HepG2 (cell line): ENCODE measurements around the gene MARS1. TPM values are rescaled to one million over a fixed set of nuclear protein-coding genes. Genes with fewer than 3 reads are reported as not detected.

Experiments
- CREB1 ChIP-seq, 2 experiments: fragments of 450-650 bp in 1 of 2; IDR thresholded peaks; 2 replicates each; pipeline ENCODE4 v1.6.1; 2016 to 2017; ENCODE audit warnings: control low read depth in 1 of 2, mild to moderate bottlenecking in 1 of 2, missing compliant biosample characterization in 1 of 2, missing genetic modification characterization in 1 of 2
- CREB3 ChIP-seq: sonication (generic); formaldehyde crosslinking; IDR thresholded peaks from 2 replicates; pipeline ENCODE4 v1.5.0; 2020; ENCODE audit warnings: missing genetic modification reagents
- FOXP4 ChIP-seq: sonication (generic); formaldehyde crosslinking; IDR thresholded peaks from 2 replicates; pipeline ENCODE4 v1.4.0; 2020; ENCODE audit warnings: missing genetic modification reagents
- GTF2F1 ChIP-seq: fragments of 150-350 bp; IDR thresholded peaks from 2 replicates; pipeline ENCODE4 v1.6.1; 2014; ENCODE audit warnings: low read length
- ISL2 ChIP-seq: sonication (generic); formaldehyde crosslinking; IDR thresholded peaks from 2 replicates; pipeline ENCODE4 v1.5.0; 2020; ENCODE audit warnings: missing genetic modification reagents
- MYNN ChIP-seq: sonication (generic); formaldehyde crosslinking; IDR thresholded peaks from 2 replicates; pipeline ENCODE4 v1.4.0; 2020; ENCODE audit warnings: mild to moderate bottlenecking, low read depth, missing genetic modification reagents
- NFIC ChIP-seq: IDR thresholded peaks from 2 replicates; pipeline ENCODE4 v1.6.1; 2012; ENCODE audit warnings: mild to moderate bottlenecking, low read length, inconsistent platforms
- NFKB2 ChIP-seq: sonication (generic); formaldehyde crosslinking; IDR thresholded peaks from 2 replicates; pipeline ENCODE4 v1.4.0; 2020; ENCODE audit warnings: missing genetic modification reagents, borderline replicate concordance
- PHF20 ChIP-seq: sonication (generic); formaldehyde crosslinking; IDR thresholded peaks from 2 replicates; pipeline ENCODE4 v1.5.0; 2020; ENCODE audit warnings: mild to moderate bottlenecking, missing genetic modification reagents
- PHF8 ChIP-seq: sonication (generic); formaldehyde crosslinking; IDR thresholded peaks from 2 replicates; pipeline ENCODE4 v1.5.0; 2020; ENCODE audit warnings: missing genetic modification reagents
- PLRG1 ChIP-seq: fragments of 450-650 bp; conservative IDR thresholded peaks from 2 replicates; pipeline ENCODE4 v1.6.1; 2016
- RBM22 ChIP-seq: fragments of 200-400 bp; formaldehyde crosslinking; optimal IDR thresholded peaks from 2 replicates; pipeline ENCODE3; 2017; ENCODE audit warnings: mild to moderate bottlenecking, low read length, moderate library complexity
- REPIN1 ChIP-seq: sonication (generic); formaldehyde crosslinking; IDR thresholded peaks from 2 replicates; pipeline ENCODE4 v1.8.0; 2022; ENCODE audit warnings: missing genetic modification reagents, low read depth, mild to moderate bottlenecking, borderline replicate concordance
- RFX5 ChIP-seq: IDR thresholded peaks from 2 replicates; pipeline ENCODE4 v1.6.1; 2011; ENCODE audit warnings: low read depth, low read length, improper control_type of control experiment
- SALL2 ChIP-seq: sonication (generic); formaldehyde crosslinking; IDR thresholded peaks from 2 replicates; pipeline ENCODE4 v1.8.1; 2023; ENCODE audit warnings: mild to moderate bottlenecking, missing genetic modification reagents, inconsistent platforms
- SETDB1 ChIP-seq: sonication (generic); formaldehyde crosslinking; IDR thresholded peaks from 2 replicates; pipeline ENCODE4 v1.5.1; 2020; ENCODE audit warnings: missing genetic modification reagents, mild to moderate bottlenecking, borderline replicate concordance
- SRSF9 ChIP-seq: fragments of 200-400 bp; formaldehyde crosslinking; IDR thresholded peaks from 2 replicates; pipeline ENCODE4 v1.6.1; 2018; ENCODE audit warnings: borderline replicate concordance, mild to moderate bottlenecking, low read depth, low read length; ENCODE audit not compliant: insufficient read depth, poor library complexity, severe bottlenecking
- ZBTB21 ChIP-seq: sonication (generic); formaldehyde crosslinking; IDR thresholded peaks from 2 replicates; pipeline ENCODE4 v1.4.0; 2020; ENCODE audit warnings: missing genetic modification reagents
- ZFAT ChIP-seq: sonication (generic); formaldehyde crosslinking; conservative IDR thresholded peaks from 2 replicates; pipeline ENCODE4 v1.8.1; 2023; ENCODE audit warnings: missing genetic modification reagents, inconsistent platforms
- ZFP90 ChIP-seq: sonication (generic); formaldehyde crosslinking; IDR thresholded peaks from 2 replicates; pipeline ENCODE4 v1.8.0; 2022; ENCODE audit warnings: missing genetic modification reagents, mild to moderate bottlenecking, inconsistent platforms, borderline replicate concordance
- ZNF276 ChIP-seq: sonication (generic); formaldehyde crosslinking; IDR thresholded peaks from 2 replicates; pipeline ENCODE4 v1.4.0; 2020; ENCODE audit warnings: mild to moderate bottlenecking, low read depth, missing genetic modification reagents
- ZNF34 ChIP-seq: sonication (generic); formaldehyde crosslinking; IDR thresholded peaks from 2 replicates; pipeline ENCODE4 v1.4.0; 2020; ENCODE audit warnings: mild to moderate bottlenecking, missing genetic modification reagents, borderline replicate concordance
- ZNF446 ChIP-seq: sonication (generic); formaldehyde crosslinking; IDR thresholded peaks from 2 replicates; pipeline ENCODE4 v1.5.0; 2020; ENCODE audit warnings: mild to moderate bottlenecking, missing genetic modification reagents
- ZNF451 ChIP-seq: sonication (generic); formaldehyde crosslinking; IDR thresholded peaks from 2 replicates; pipeline ENCODE4 v1.5.0; 2020; ENCODE audit warnings: mild to moderate bottlenecking, missing genetic modification reagents
- ZNF549 ChIP-seq: sonication (generic); formaldehyde crosslinking; IDR thresholded peaks from 2 replicates; pipeline ENCODE4 v1.5.0; 2020; ENCODE audit warnings: missing genetic modification reagents
- ZNF674 ChIP-seq: sonication (generic); formaldehyde crosslinking; IDR thresholded peaks from 2 replicates; pipeline ENCODE4 v1.5.0; 2020; ENCODE audit warnings: low read depth, mild to moderate bottlenecking, missing genetic modification reagents
- polyA plus RNA-seq, 8 experiments: library from polyadenylated mRNA; depleted of rRNA in 3 of 8; stranded (reverse) in 7 of 8; unstranded in 1 of 8; fragments of >200 nt; fragmentation: Illumina TruSeq in 4 of 8; extraction: Trizol in 4 of 8; gene quantifications; 2 replicates each; pipeline versions ENCODE4 v1.2.1 to v1.2.3, GENCODE V29; 2011 to 2016; ENCODE audit warnings: low read depth in 4 of 8, missing spikeins in 1 of 8, mixed read lengths in 1 of 8; ENCODE audit not compliant: insufficient read depth in 1 of 8
- total RNA-seq, 5 experiments: library from RNA; depleted of rRNA; stranded (reverse); fragments of >200 nt; fragmentation: Illumina TruSeq; extraction: Trizol; gene quantifications; 2 replicates each; pipeline ENCODE4 v1.2.3, GENCODE V29; 2016; ENCODE audit warnings: low read depth in 1 of 5

MARS1 gene
- total and polyA plus RNA-seq, 2 of the 13 experiments (the other 11 are each of a cell fraction or from before 2014, with no cell fraction given): 115 to 181 TPM

GRCh38 chr12:57522011-57522886 lies 34.4 kb downstream of the MARS1 start, which contains the start of gene MBD6 (continued):
- no peak for TF ChIP-seq ZFAT (CRISPR knock-in tag)
- TF ChIP-seq RFX5: no peak
- TF ChIP-seq PHF8 (CRISPR knock-in tag): peak; percentile 60; the same call in 1 of the 2 replicates
- peak; percentile 77 for TF ChIP-seq ISL2 (CRISPR knock-in tag)
- TF ChIP-seq ZNF549 (CRISPR knock-in tag): no peak
- peak; percentile 69; the same call in 1 of the 2 replicates for TF ChIP-seq ZNF276 (CRISPR knock-in tag)
- TF ChIP-seq CREB3 (CRISPR knock-in tag): no peak
- no peak for TF ChIP-seq ZNF446 (CRISPR knock-in tag)
- no peak for TF ChIP-seq ZNF674 (CRISPR knock-in tag)
- no peak for TF ChIP-seq PLRG1
- peak; percentile 56; the same call in 1 of the 2 replicates for TF ChIP-seq ZBTB21 (CRISPR knock-in tag)
- TF ChIP-seq PHF20 (CRISPR knock-in tag): no peak; the same call in 1 of the 2 replicates
- 0 out of 2 replicates have a peak, but pooled peaks have one; percentile 63 for TF ChIP-seq ZFP90 (CRISPR knock-in tag)
- TF ChIP-seq NFKB2 (CRISPR knock-in tag): peak; percentile 73; the same call in 1 of the 2 replicates
- TF ChIP-seq GTF2F1: peak; percentile 71
- peak; percentile 93; the same call in 1 of the 2 replicates for TF ChIP-seq ZNF34 (CRISPR knock-in tag)
- no peak for TF ChIP-seq SRSF9
- TF ChIP-seq RBM22: no peak
- no peak for TF ChIP-seq CREB1 (IDR thresholded peaks at IDR 0.05)
- peak; percentile 37; the same call in 1 of the 2 replicates for TF ChIP-seq CREB1 (CRISPR knock-in tag; IDR thresholded peaks at IDR 0.05)
- no peak for TF ChIP-seq NFIC
- TF ChIP-seq SALL2 (CRISPR knock-in tag): peak; percentile 70; the same call in 1 of the 2 replicates
- no peak for TF ChIP-seq SETDB1 (CRISPR knock-in tag)
- TF ChIP-seq FOXP4 (CRISPR knock-in tag): peak; percentile 85
- TF ChIP-seq ZNF451: peak; percentile 14; the same call in 1 of the 2 replicates
- TF ChIP-seq REPIN1: peak; percentile 19; the same call in 1 of the 2 replicates
- no peak for TF ChIP-seq MYNN
